ENCODE measurements around the gene CFAP92.
"Not testable (repeated sequence)": the region's sequence is repeated elsewhere in the genome, so short reads cannot be mapped to it uniquely, and the experiment has no call there.

The CFAP92 gene

GRCh38 chr3:128935922-128936321 lies 58.0 kb downstream of the CFAP92 start:
- no peak for DNase-seq

- DNase-seq: no peak
These were observed 60.0 kb downstream of the CFAP92 start for GRCh38 chr3:128933922-128934253.

GRCh38 chr3:128933213-128933921 lies 60.5 kb downstream of the CFAP92 start:
- no peak for DNase-seq

GRCh38 chr3:128932516-128933212 lies 61.2 kb downstream of the CFAP92 start:
- DNase-seq: no peak

- DNase-seq: no peak
These were observed 62.8 kb downstream of the CFAP92 start for GRCh38 chr3:128931046-128931445.

- DNase-seq: no peak
These were observed 64.5 kb downstream of the CFAP92 start for GRCh38 chr3:128929364-128929763.

- not testable (repeated sequence) for DNase-seq
These were observed 69.9 kb downstream of the CFAP92 start for GRCh38 chr3:128923986-128924385.

- DNase-seq: no peak
These were observed 70.3 kb downstream of the CFAP92 start for GRCh38 chr3:128923576-128923975.

GRCh38 chr3:128922804-128923459 lies 70.9 kb downstream of the CFAP92 start:
- DNase-seq: peak in 3 of 4 experiments; percentile 16 to 21 (median 21)

GRCh38 chr3:128919988-128920387 lies 73.9 kb downstream of the CFAP92 start:
- DNase-seq: no peak

GRCh38 chr3:128917291-128917690 lies 76.6 kb downstream of the CFAP92 start:
- no peak for DNase-seq

- no peak for DNase-seq
These were observed 78.8 kb downstream of the CFAP92 start for GRCh38 chr3:128914966-128915645.

- DNase-seq: no peak
These were observed 82.0 kb downstream of the CFAP92 start for GRCh38 chr3:128911911-128912310.

- DNase-seq: no peak
These were observed 83.9 kb downstream of the CFAP92 start for GRCh38 chr3:128910006-128910405.

- DNase-seq: no peak
These were observed 84.9 kb downstream of the CFAP92 start for GRCh38 chr3:128908951-128909350.

- DNase-seq: no peak
These were observed 86.0 kb downstream of the CFAP92 start for GRCh38 chr3:128907706-128908445.

GRCh38 chr3:128906804-128907525 lies 86.9 kb downstream of the CFAP92 start:
- no peak for DNase-seq

- DNase-seq: no peak
These were observed 87.7 kb downstream of the CFAP92 start for GRCh38 chr3:128906031-128906803.

- no peak for DNase-seq
These were observed 90.4 kb downstream of the CFAP92 start for GRCh38 chr3:128903501-128903900.

GRCh38 chr3:128902426-128902825 lies 91.5 kb downstream of the CFAP92 start:
- no peak for DNase-seq
